Measurements from ENCODE around the gene EPHA6.

The EPHA6 gene

DNA sequence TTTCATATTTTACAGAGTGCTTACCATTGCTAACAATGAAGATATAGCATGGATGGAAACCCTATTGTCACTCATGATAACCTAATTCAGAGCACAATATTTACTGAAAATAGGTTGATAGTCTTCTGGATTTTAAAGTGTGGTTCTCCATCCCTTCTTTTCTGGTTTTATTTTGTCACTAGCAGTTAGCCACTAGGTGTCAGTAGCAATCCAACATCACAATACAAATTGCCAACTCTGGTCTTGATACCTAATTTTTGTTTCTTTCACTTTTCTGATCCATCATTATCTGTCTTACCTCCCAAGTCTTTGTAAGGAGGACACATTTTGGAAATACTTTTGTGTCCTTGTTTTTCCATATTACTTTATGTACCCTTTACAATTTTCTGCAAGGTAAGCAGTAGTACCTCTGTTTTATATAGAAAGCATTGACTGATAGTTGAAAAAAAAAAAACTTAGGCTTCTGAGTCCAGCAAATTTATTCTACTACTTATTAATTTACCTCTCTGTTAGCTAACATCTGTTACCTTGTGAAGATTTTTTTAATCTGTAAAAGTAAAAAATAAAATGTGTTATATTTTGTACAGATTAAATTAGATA, 979.1 kb downstream of the EPHA6 start:
- peak; percentile 31 for DNase-seq (ENCODE audit: extremely low spot score)
- ChIA-PET POLR2A (no interaction called here), CTCF (interaction anchor here (0.7 to 1.4 kb wide), 4 partner anchors 178 to 230 kb away, joined by 3 to 12 read pairs (median 5); no protein-coding TSS in a partner anchor)
- TF ChIP-seq SP1 (IDR thresholded peaks at IDR 0.05) = no peak
- TF ChIP-seq TARDBP (IDR thresholded peaks at IDR 0.05) = no peak
- TF ChIP-seq ZNF384 (IDR thresholded peaks at IDR 0.05) = 0 out of 2 replicates have a peak, but pooled peaks have one; percentile 7

GRCh38 chr3:97795951-97796350, 981.6 kb downstream of the EPHA6 start:
- ChIA-PET POLR2A (interaction anchor here (1.0 kb wide), 1 partner anchor 32 kb away, joined by 3 read pairs; the partner anchor contains the start of gene ARL6), CTCF (interaction anchor here (0.9 to 1.1 kb wide), 2 partner anchors 159 to 227 kb away, joined by 3 to 6 read pairs; no protein-coding TSS in a partner anchor)
- TF ChIP-seq TARDBP (IDR thresholded peaks at IDR 0.05) (no peak), ELF4 (IDR thresholded peaks at IDR 0.05) (no peak), LEF1 (IDR thresholded peaks at IDR 0.05; ENCODE audit: borderline replicate concordance) (no peak), FOXM1 (IDR thresholded peaks at IDR 0.05; ENCODE audit: borderline replicate concordance) (no peak), FOXA1 (IDR thresholded peaks at IDR 0.05) (no peak), L3MBTL2 (conservative IDR thresholded peaks at IDR 0.05) (no peak), ARNT (IDR thresholded peaks at IDR 0.05) (no peak), CTBP1 (IDR thresholded peaks at IDR 0.05; ENCODE audit: borderline replicate concordance) (no peak), SP1 (IDR thresholded peaks at IDR 0.05) (no peak), ZNF384 (IDR thresholded peaks at IDR 0.05) (no peak), FOXK2 (IDR thresholded peaks at IDR 0.05) (no peak), BHLHE40 (IDR thresholded peaks at IDR 0.05; ENCODE audit: borderline replicate concordance) (no peak), HDGF (IDR thresholded peaks at IDR 0.05; ENCODE audit: borderline replicate concordance) (no peak)
- TF ChIP-seq, protein P1, sequence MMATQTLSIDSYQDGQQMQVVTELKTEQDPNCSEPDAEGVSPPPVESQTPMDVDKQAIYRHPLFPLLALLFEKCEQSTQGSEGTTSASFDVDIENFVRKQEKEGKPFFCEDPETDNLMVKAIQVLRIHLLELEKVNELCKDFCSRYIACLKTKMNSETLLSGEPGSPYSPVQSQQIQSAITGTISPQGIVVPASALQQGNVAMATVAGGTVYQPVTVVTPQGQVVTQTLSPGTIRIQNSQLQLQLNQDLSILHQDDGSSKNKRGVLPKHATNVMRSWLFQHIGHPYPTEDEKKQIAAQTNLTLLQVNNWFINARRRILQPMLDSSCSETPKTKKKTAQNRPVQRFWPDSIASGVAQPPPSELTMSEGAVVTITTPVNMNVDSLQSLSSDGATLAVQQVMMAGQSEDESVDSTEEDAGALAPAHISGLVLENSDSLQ (IDR thresholded peaks at IDR 0.05) = no peak
- DNase-seq (ENCODE audit: extremely low spot score) = no peak

Data from HEK293T (cell line).